ENCODE results near the gene TIGD6.
A peak's percentile ranks its signal among the peaks of the same experiment; 100 is the strongest.
"Not testable (repeated sequence)": the region's sequence is repeated elsewhere in the genome, so short reads cannot be mapped to it uniquely, and the experiment has no call there.

Gene TIGD6

GRCh38 chr5:149954798-149955197, 45.7 kb downstream of the TIGD6 start:
- no peak for TF ChIP-seq CTCF (IDR thresholded peaks at IDR 0.05; ENCODE audit: unreplicated experiment in 3 of 3)
- no peaks in the 10 kb centered on the region for H3K9me3 Mint-ChIP-seq

GRCh38 chr5:149953436-149954121, 46.9 kb downstream of the TIGD6 start:
- H3K27ac Mint-ChIP-seq, result peak overlapping the region in 1 of 3 experiments; percentile 37
- no peak overlapping the region for H3K4me3 Mint-ChIP-seq
- H3K27me3 Mint-ChIP-seq (ENCODE audit: low read depth), result peaks cover under 1% of the 10 kb centered on the region
- no peaks in the 10 kb centered on the region for H3K36me3 Mint-ChIP-seq (ENCODE audit: low read depth)
- TF ChIP-seq CTCF (IDR thresholded peaks at IDR 0.05; ENCODE audit: unreplicated experiment in 3 of 3), result no peak
- no peaks in the 10 kb centered on the region for H3K4me1 Mint-ChIP-seq
- no peaks in the 10 kb centered on the region for H3K9me3 Mint-ChIP-seq

More at GRCh38 chr5:149954798-149955197, 45.7 kb downstream of the TIGD6 start:
- Mint-ChIP-seq H3K4me3 (no peak overlapping the region), H3K27ac (no peak overlapping the region), H3K4me1 (peaks cover 6% of the 10 kb centered on the region), H3K36me3 (ENCODE audit: low read depth) (no peaks in the 10 kb centered on the region), H3K27me3 (ENCODE audit: low read depth) (no peaks in the 10 kb centered on the region)

- Mint-ChIP-seq H3K27ac (no peak overlapping the region), H3K27me3 (ENCODE audit: low read depth) (peaks cover 3% of the 10 kb centered on the region), H3K36me3 (ENCODE audit: low read depth) (no peaks in the 10 kb centered on the region), H3K4me1 (no peaks in the 10 kb centered on the region), H3K9me3 (no peaks in the 10 kb centered on the region), H3K4me3 (no peak overlapping the region)
- TF ChIP-seq CTCF (IDR thresholded peaks at IDR 0.05; ENCODE audit: unreplicated experiment in 3 of 3), result no peak
Observed at GRCh38 chr5:149951138-149951749, 49.2 kb downstream of the TIGD6 start.

GRCh38 chr5:149948993-149949392, 51.5 kb downstream of the TIGD6 start:
- H3K9me3 Mint-ChIP-seq, result no peaks in the 10 kb centered on the region
- H3K36me3 Mint-ChIP-seq (ENCODE audit: low read depth), result no peaks in the 10 kb centered on the region
- H3K4me3 Mint-ChIP-seq, result no peak overlapping the region
- H3K27me3 Mint-ChIP-seq (ENCODE audit: low read depth), result peaks cover 3% of the 10 kb centered on the region
- TF ChIP-seq CTCF (IDR thresholded peaks at IDR 0.05; ENCODE audit: unreplicated experiment in 3 of 3), result no peak
- no peaks in the 10 kb centered on the region for H3K4me1 Mint-ChIP-seq
- H3K27ac Mint-ChIP-seq, result no peak overlapping the region

GRCh38 chr5:149946118-149946517, 54.3 kb downstream of the TIGD6 start:
- no peak overlapping the region for H3K4me3 Mint-ChIP-seq
- H3K27ac Mint-ChIP-seq, result no peak overlapping the region
- TF ChIP-seq CTCF (IDR thresholded peaks at IDR 0.05; ENCODE audit: unreplicated experiment in 3 of 3), result no peak
- no peaks in the 10 kb centered on the region for H3K9me3 Mint-ChIP-seq
- H3K36me3 Mint-ChIP-seq (ENCODE audit: low read depth), result no peaks in the 10 kb centered on the region
- H3K27me3 Mint-ChIP-seq (ENCODE audit: low read depth), result peaks cover 7% of the 10 kb centered on the region
- H3K4me1 Mint-ChIP-seq, result peaks cover 7% of the 10 kb centered on the region

- no peak within 1 kb of the TSS for H3K4me3 Mint-ChIP-seq
- H3K9me3 Mint-ChIP-seq, result no peaks in the 10 kb centered on the region
- peaks cover 7% of the 10 kb centered on the region for H3K27me3 Mint-ChIP-seq (ENCODE audit: low read depth)
- no peak within 1 kb of the TSS for H3K27ac Mint-ChIP-seq
- no peaks in the 10 kb centered on the region for H3K36me3 Mint-ChIP-seq (ENCODE audit: low read depth)
- TF ChIP-seq CTCF (IDR thresholded peaks at IDR 0.05; ENCODE audit: unreplicated experiment in 3 of 3), result no peak
- H3K4me1 Mint-ChIP-seq, result peaks cover 7% of the 10 kb centered on the region
Observed at GRCh38 chr5:149944666-149945065, 55.8 kb downstream of the TIGD6 start, which contains the start of gene PDE6A. Gene PDE6A, minus strand, starts transcription at chr5:149944793. Its CDS starts 120 bp downstream, at chr5:149944673.

GRCh38 chr5:149943177-149943949, 57.1 kb downstream of the TIGD6 start:
- peak overlapping the region; percentile 47 to 83 (median 71) for H3K27ac Mint-ChIP-seq
- H3K36me3 Mint-ChIP-seq (ENCODE audit: low read depth); H3K27me3 Mint-ChIP-seq (ENCODE audit: low read depth); H3K4me3 Mint-ChIP-seq; H3K9me3 Mint-ChIP-seq; H3K4me1 Mint-ChIP-seq: not testable (repeated sequence)

All from nephron (organoid).